Measurements from ENCODE around the gene NR2F6. TPM values are rescaled to one million over a fixed set of nuclear protein-coding genes. Genes with fewer than 3 reads are reported as not detected.

NR2F6 gene
- total RNA-seq = 10 to 100 TPM; 64.9 to 95.8 (median 72.0) TPM

- peak within 1 kb of the TSS; percentile 85 to 93 (median 90) for H3K27ac ChIP-seq
- peaks cover 28 to 39% of the 10 kb centered on the region in 2 donors for H3K4me1 ChIP-seq
- no peaks in the 10 kb centered on the region for H3K36me3 ChIP-seq
- TF ChIP-seq, protein P1, sequence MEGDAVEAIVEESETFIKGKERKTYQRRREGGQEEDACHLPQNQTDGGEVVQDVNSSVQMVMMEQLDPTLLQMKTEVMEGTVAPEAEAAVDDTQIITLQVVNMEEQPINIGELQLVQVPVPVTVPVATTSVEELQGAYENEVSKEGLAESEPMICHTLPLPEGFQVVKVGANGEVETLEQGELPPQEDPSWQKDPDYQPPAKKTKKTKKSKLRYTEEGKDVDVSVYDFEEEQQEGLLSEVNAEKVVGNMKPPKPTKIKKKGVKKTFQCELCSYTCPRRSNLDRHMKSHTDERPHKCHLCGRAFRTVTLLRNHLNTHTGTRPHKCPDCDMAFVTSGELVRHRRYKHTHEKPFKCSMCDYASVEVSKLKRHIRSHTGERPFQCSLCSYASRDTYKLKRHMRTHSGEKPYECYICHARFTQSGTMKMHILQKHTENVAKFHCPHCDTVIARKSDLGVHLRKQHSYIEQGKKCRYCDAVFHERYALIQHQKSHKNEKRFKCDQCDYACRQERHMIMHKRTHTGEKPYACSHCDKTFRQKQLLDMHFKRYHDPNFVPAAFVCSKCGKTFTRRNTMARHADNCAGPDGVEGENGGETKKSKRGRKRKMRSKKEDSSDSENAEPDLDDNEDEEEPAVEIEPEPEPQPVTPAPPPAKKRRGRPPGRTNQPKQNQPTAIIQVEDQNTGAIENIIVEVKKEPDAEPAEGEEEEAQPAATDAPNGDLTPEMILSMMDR (IDR thresholded peaks at IDR 0.05 in 4 of 5, conservative IDR thresholded peaks at IDR 0.05 in 1 of 5) = no peak
- peak; percentile 73 to 83 for TF ChIP-seq POLR2A (IDR thresholded peaks at IDR 0.05)
- ATAC-seq = peak; percentile 12 to 17
- DNase-seq = no peak
- no peaks in the 10 kb centered on the region for H3K9me3 ChIP-seq
- H3K27me3 ChIP-seq = no peaks in the 10 kb centered on the region
- peak within 1 kb of the TSS; percentile 63 to 85 (median 73) for H3K4me3 ChIP-seq
- intact Hi-C loops (cut with DNase I; ENCODE audit: low total_unique reads) (no loop called here), in situ Hi-C loops (cut with MboI; ENCODE audit: low sequenced_read_pairs in 4 of 4) (no loop called here)
These were observed at the start of gene NR2F6 for GRCh38 chr19:17245535-17245984. Gene NR2F6 (minus strand): TSS chr19:17245919. CDS start chr19:17245220, 699 bp downstream.

DNA sequence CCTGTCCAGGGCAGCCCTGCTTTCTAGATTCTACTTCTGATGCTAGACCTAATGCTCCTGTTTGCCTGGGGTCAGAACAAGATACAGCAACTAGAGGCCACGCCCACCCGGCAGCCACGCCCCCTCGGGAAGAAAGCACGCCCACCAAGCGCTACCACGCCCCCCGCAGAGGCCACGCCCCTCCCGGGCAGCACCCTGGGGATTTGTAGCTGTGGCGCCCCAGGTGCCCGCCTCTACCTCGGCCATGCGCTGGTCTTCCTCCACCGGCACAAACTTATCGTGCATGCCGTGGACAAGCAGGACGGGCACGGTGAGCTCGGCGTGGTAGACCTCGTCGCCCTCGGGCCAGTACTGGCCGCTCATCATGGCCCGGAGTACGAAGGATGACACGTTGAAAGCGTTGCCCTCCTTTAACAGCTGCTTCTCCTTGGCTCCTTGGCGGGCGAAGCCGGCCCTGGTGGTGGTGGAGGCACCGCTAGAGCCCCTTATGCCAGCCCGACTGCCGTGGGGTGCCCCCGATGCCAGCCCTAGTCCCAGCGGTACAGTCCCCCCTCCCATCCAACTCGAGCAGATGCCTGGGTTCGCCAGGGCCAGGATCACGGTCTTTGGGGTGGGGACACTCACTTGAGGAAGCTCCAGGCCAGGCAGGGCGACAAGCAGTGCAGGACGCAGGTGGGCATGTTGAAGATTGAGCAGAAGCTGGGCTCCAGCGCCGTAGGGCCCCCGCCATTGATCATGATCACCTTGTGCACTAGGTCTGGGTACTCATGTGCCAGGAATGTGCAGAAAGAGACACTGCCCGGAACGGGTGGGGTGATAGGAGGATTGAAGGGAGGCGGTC, 48.6 kb upstream of the NR2F6 start:
- H3K36me3 ChIP-seq = no peaks in the 10 kb centered on the region
- no peak overlapping the region for H3K27ac ChIP-seq
- TF ChIP-seq, protein P1 (IDR thresholded peaks at IDR 0.05 in 4 of 5, conservative IDR thresholded peaks at IDR 0.05 in 1 of 5) = no peak
- no peak for TF ChIP-seq POLR2A (IDR thresholded peaks at IDR 0.05)
- no peaks in the 10 kb centered on the region for H3K9me3 ChIP-seq
- H3K4me3 ChIP-seq = no peak overlapping the region
- intact Hi-C loops (cut with DNase I; ENCODE audit: low total_unique reads) (no loop called here), in situ Hi-C loops (cut with MboI; ENCODE audit: low sequenced_read_pairs in 4 of 4) (loop anchor here in 1 of 4 donors (25.0 kb wide), 1 partner anchor 532 kb away; no protein-coding TSS in a partner anchor)
- peaks cover 0 to 11% of the 10 kb centered on the region in 2 donors for H3K4me1 ChIP-seq
- no peak for DNase-seq
- H3K27me3 ChIP-seq = no peaks in the 10 kb centered on the region
- ATAC-seq = no peak

GRCh38 chr19:17293605-17294004, 47.9 kb upstream of the NR2F6 start:
- no peak for DNase-seq
- in situ Hi-C loops (cut with MboI; ENCODE audit: low sequenced_read_pairs in 4 of 4) = loop anchor here in 1 of 4 donors (25.0 kb wide), 1 partner anchor 531 kb away; no protein-coding TSS in a partner anchor
- intact Hi-C loops (cut with DNase I; ENCODE audit: low total_unique reads) = no loop called here

DNA sequence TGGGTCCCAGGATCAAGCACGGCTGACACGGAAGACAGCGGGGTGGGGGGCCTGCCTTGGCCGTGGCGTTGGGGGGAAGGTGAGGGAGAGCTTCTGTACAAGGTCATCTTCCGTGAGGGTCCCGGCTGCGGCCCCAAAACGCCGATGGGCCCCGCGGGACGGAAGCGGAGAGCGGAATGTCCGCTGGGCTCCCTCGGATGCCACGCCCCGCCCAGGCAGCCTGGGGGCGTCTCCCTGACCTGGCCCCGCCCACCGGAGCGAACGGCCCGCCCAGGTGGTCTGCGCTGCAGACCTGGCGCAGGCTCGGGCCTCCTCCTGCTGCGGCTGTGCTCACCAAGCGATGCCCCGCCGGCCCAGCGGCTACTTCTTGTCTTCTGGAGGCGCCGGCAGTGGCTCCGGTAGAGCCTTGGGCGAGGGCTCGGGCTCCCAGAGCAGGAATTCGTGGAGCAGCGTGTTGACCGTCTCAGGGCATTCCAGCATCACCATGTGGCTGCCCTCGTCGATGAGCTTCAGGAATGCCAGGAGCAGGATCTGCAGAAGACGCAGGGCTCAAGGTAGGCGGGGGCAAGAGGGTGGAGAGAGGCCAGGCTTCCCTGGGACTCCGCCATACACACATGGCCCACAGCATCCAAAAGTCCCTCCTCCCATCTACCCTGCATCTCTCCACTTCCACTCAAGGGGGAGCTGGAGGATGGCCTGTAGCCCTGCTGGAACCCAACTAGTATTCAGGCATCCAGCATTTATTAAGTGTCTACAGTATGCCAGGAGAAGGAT, 46.8 kb upstream of the NR2F6 start:
- Histone ChIP-seq H3K4me3 (peak overlapping the region; percentile 33 to 52 (median 51)), H3K36me3 (no peaks in the 10 kb centered on the region), H3K9me3 (no peaks in the 10 kb centered on the region), H3K27ac (peak overlapping the region in 3 of 4 donors; percentile 32 to 50 (median 32)), H3K27me3 (no peaks in the 10 kb centered on the region), H3K4me1 (peaks cover 0 to 11% of the 10 kb centered on the region in 2 donors)
- ATAC-seq (peak; percentile 64 to 74), DNase-seq (peak in 1 of 2 donors; percentile 20)
- TF ChIP-seq, protein P1 (IDR thresholded peaks at IDR 0.05 in 4 of 5, conservative IDR thresholded peaks at IDR 0.05 in 1 of 5) = peak in 3 of 5 experiments; percentile 39 to 61 (median 44)
- TF ChIP-seq POLR2A (IDR thresholded peaks at IDR 0.05) = no peak
- in situ Hi-C loops (cut with MboI; ENCODE audit: low sequenced_read_pairs in 4 of 4) (loop anchor here in 1 of 4 donors (25.0 kb wide), 1 partner anchor 530 kb away; no protein-coding TSS in a partner anchor), intact Hi-C loops (cut with DNase I; ENCODE audit: low total_unique reads) (no loop called here)

More at GRCh38 chr19:17293605-17294004, 47.9 kb upstream of the NR2F6 start:
- Histone ChIP-seq H3K4me3 (no peak overlapping the region), H3K9me3 (no peaks in the 10 kb centered on the region), H3K4me1 (peaks cover 0 to 11% of the 10 kb centered on the region in 2 donors), H3K36me3 (no peaks in the 10 kb centered on the region), H3K27ac (no peak overlapping the region), H3K27me3 (no peaks in the 10 kb centered on the region)
- TF ChIP-seq, protein P1 (IDR thresholded peaks at IDR 0.05 in 4 of 5, conservative IDR thresholded peaks at IDR 0.05 in 1 of 5) = no peak
- TF ChIP-seq POLR2A (IDR thresholded peaks at IDR 0.05) = no peak
- no peak for ATAC-seq

Measured in gastrocnemius medialis (tissue), 4 donors.